Measurements from ENCODE around the gene NPVF. TPM values are rescaled to one million over a fixed set of nuclear protein-coding genes. Genes with fewer than 3 reads are reported as not detected.

NPVF gene
- total and polyA plus RNA-seq, 3 experiments from 2014 or later, result not detected

DNA sequence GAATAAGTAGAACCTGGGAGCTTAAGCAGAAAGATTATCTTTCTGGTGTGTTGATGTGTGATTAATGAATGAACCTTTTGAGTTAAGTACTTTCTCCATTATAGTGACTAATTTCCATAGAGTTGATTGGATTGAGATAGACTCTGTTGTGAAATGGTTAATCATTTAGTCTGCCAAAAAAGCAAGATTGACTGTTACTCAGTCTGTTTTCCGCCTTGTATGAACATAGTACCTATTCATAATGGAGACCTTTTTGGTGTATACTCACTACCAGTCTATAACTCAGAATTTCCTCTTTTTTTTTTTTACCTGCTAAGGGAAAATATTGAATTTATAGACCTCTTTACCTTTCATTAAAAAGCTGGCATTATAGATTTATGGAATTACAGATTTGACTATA is 14.4 kb upstream of the NPVF start:
- Mint-ChIP-seq H3K27ac (no peak overlapping the region), H3K27me3 (peaks cover 15 to 32% of the 10 kb centered on the region in 2 donors), H3K36me3 (no peaks in the 10 kb centered on the region), H3K9me3 (no peaks in the 10 kb centered on the region), H3K4me1 (no peaks in the 10 kb centered on the region), H3K4me3 (no peak overlapping the region)
- Histone ChIP-seq H3K9me3 (ENCODE audit: low read length) (no peaks in the 10 kb centered on the region), H3K36me3 (ENCODE audit: insufficient read depth, low read length) (no peaks in the 10 kb centered on the region), H3K27ac (ENCODE audit: low read depth, low read length) (no peak overlapping the region), H3K4me1 (ENCODE audit: insufficient read depth, low read length) (no peaks in the 10 kb centered on the region), H3K27me3 (ENCODE audit: insufficient read depth, low read length, poor library complexity, severe bottlenecking) (no peaks in the 10 kb centered on the region), H3K4me3 (ENCODE audit: low read length) (no peak overlapping the region)
- no peak for DNase-seq
- ChIA-PET CTCF (no interaction called here), POLR2A (no interaction called here)

DNA sequence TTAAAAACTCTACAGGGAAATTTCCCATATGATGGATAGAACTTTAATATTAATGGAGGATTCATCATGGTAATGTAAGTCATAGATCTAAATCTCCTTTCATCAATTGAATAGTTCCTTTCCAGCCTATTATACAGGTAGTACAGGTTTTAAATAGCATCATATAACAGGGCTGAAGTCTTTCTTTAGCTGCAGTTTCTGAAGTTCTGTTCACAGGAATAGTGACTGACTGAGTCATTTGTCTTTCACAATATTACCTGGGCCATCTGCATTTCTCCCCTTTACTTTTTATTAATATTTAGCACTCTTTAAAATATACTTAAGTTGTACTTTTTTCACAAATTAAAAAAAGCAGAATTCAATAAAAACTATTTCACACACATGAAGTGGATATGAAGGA is 12.6 kb upstream of the NPVF start:
- ChIA-PET CTCF (no interaction called here), POLR2A (no interaction called here)
- Mint-ChIP-seq H3K4me3 (no peak overlapping the region), H3K36me3 (no peaks in the 10 kb centered on the region), H3K4me1 (no peaks in the 10 kb centered on the region), H3K27me3 (peaks cover 15 to 34% of the 10 kb centered on the region in 2 donors), H3K27ac (no peak overlapping the region), H3K9me3 (no peaks in the 10 kb centered on the region)
- no peak for DNase-seq
- no peaks in the 10 kb centered on the region for H3K27me3 ChIP-seq (ENCODE audit: insufficient read depth, low read length, poor library complexity, severe bottlenecking)
- H3K36me3 ChIP-seq (ENCODE audit: insufficient read depth, low read length), result no peaks in the 10 kb centered on the region
- no peak overlapping the region for H3K4me3 ChIP-seq (ENCODE audit: low read length)
- no peaks in the 10 kb centered on the region for H3K4me1 ChIP-seq (ENCODE audit: insufficient read depth, low read length)
- no peak overlapping the region for H3K27ac ChIP-seq (ENCODE audit: low read depth, low read length)
- no peaks in the 10 kb centered on the region for H3K9me3 ChIP-seq (ENCODE audit: low read length)

DNA sequence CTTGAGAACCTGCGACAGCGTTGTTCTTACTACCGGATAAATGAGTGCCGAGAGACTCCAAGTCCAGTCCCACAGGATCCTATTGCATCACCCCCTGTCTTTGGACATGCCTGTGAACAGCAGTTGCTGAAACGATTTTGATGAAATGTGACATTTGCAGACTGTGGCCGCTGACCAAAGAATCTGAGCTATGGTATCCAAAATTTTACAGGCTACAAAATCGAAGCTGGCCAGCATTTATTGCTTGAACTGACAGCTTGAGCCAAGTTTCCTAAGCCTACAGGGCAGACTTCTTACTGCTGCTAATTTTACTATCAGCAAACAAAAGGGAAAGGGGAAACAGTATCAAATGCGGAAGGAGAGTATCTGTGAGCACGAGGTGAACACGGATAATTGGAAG is 12.1 kb upstream of the NPVF start:
- ChIA-PET POLR2A (no interaction called here), CTCF (no interaction called here)
- no peaks in the 10 kb centered on the region for H3K27me3 ChIP-seq (ENCODE audit: insufficient read depth, low read length, poor library complexity, severe bottlenecking)
- Mint-ChIP-seq H3K27me3 (peaks cover 18 to 33% of the 10 kb centered on the region in 2 donors), H3K9me3 (no peaks in the 10 kb centered on the region), H3K36me3 (no peaks in the 10 kb centered on the region), H3K4me1 (no peaks in the 10 kb centered on the region), H3K4me3 (no peak overlapping the region), H3K27ac (no peak overlapping the region)
- no peak for DNase-seq
- no peaks in the 10 kb centered on the region for H3K36me3 ChIP-seq (ENCODE audit: insufficient read depth, low read length)
- H3K9me3 ChIP-seq (ENCODE audit: low read length), result no peaks in the 10 kb centered on the region
- H3K4me3 ChIP-seq (ENCODE audit: low read length), result no peak overlapping the region
- no peak overlapping the region for H3K27ac ChIP-seq (ENCODE audit: low read depth, low read length)
- H3K4me1 ChIP-seq (ENCODE audit: insufficient read depth, low read length), result no peaks in the 10 kb centered on the region

DNA sequence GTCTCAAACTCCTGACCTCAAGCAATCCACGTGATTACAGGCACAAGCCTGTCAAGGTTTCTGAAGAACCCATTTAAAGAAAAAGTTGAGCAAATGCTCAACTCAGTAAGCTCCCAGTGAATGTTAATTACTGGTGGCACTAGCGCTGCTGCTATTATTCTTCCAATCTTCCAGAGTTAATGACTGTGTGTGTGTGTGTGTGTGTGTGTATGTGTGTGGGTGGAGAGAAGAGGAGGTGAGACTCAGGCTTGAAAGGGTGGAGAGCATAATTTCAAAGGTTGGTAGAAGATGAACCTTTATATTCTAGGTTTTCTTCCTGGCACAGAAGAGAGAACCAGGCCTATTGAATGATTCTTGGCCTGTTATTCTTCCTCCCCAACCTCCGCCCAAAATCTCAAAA is 11.6 kb upstream of the NPVF start:
- Mint-ChIP-seq H3K9me3 (no peaks in the 10 kb centered on the region), H3K4me1 (no peaks in the 10 kb centered on the region), H3K27ac (no peak overlapping the region), H3K4me3 (no peak overlapping the region), H3K36me3 (no peaks in the 10 kb centered on the region), H3K27me3 (peaks cover 19 to 33% of the 10 kb centered on the region in 2 donors)
- H3K36me3 ChIP-seq (ENCODE audit: insufficient read depth, low read length), result no peaks in the 10 kb centered on the region
- no peak overlapping the region for H3K4me3 ChIP-seq (ENCODE audit: low read length)
- POLR2A ChIA-PET, result no interaction called here
- H3K27ac ChIP-seq (ENCODE audit: low read depth, low read length), result no peak overlapping the region
- H3K27me3 ChIP-seq (ENCODE audit: insufficient read depth, low read length, poor library complexity, severe bottlenecking), result no peaks in the 10 kb centered on the region
- DNase-seq, result no peak
- H3K4me1 ChIP-seq (ENCODE audit: insufficient read depth, low read length), result no peaks in the 10 kb centered on the region
- no peaks in the 10 kb centered on the region for H3K9me3 ChIP-seq (ENCODE audit: low read length)
- CTCF ChIA-PET, result no interaction called here

DNA sequence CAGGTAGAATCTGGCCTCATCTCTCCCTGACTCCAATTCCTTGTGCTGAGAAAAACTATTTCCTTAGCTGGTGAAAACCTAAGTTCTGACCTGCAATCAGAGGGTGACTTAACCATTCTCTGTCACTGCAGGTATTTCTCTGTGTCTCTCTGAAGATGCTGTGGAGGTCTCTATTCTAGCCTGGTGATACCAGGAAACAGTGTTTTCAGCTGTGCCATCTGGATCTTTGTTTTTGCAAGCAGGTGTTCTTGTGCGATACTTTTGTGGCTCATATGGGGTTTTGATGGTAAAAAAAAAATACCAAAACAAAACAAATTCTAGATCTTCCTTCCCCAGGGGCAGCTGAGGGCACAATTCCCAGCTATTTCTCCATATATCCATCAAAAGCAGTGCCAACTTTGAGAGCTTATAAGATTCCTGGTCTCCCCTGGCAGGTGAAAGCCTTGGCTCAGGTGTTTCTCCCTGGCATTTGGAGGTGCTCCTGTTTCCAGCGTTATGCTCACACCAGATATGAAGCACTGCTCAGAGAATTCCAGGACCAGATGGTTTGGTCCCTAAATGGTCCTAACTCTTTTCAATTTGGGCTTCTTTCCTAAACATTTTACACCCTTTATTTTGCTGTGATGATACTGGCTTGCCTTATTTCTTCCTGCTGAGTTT is 9.9 kb upstream of the NPVF start:
- ChIA-PET POLR2A (no interaction called here), CTCF (no interaction called here)
- no peak for DNase-seq
- H3K4me1 ChIP-seq (ENCODE audit: insufficient read depth, low read length), result no peaks in the 10 kb centered on the region
- Mint-ChIP-seq H3K27me3 (peaks cover 13 to 32% of the 10 kb centered on the region in 2 donors), H3K27ac (no peak overlapping the region), H3K4me3 (no peak overlapping the region), H3K9me3 (no peaks in the 10 kb centered on the region), H3K4me1 (no peaks in the 10 kb centered on the region), H3K36me3 (no peaks in the 10 kb centered on the region)
- no peak overlapping the region for H3K27ac ChIP-seq (ENCODE audit: low read depth, low read length)
- no peaks in the 10 kb centered on the region for H3K9me3 ChIP-seq (ENCODE audit: low read length)
- no peak overlapping the region for H3K4me3 ChIP-seq (ENCODE audit: low read length)
- no peaks in the 10 kb centered on the region for H3K36me3 ChIP-seq (ENCODE audit: insufficient read depth, low read length)
- no peaks in the 10 kb centered on the region for H3K27me3 ChIP-seq (ENCODE audit: insufficient read depth, low read length, poor library complexity, severe bottlenecking)

DNA sequence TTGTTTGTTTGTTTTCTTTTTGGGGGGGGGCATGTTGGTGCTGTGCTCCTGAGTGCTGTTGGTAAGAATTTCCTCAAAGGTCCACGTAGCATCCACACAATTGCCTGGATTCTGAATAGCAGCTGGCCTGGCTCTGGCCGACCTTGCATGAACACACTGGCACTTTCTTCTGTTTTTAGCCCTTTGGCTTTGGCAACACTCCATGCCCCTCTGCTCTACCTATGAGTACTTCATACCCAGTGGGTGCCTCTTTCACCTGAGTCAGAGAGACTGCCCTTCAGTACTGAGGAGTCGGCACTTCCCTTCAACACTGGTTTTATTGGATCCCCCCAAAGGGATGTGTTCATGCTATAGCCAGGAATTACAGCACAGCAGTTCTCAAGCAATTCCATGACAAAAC is 7.2 kb upstream of the NPVF start:
- ChIA-PET POLR2A (no interaction called here), CTCF (no interaction called here)
- Histone ChIP-seq H3K27me3 (ENCODE audit: insufficient read depth, low read length, poor library complexity, severe bottlenecking) (no peaks in the 10 kb centered on the region), H3K27ac (ENCODE audit: low read depth, low read length) (no peak overlapping the region), H3K4me3 (ENCODE audit: low read length) (no peak overlapping the region), H3K36me3 (ENCODE audit: insufficient read depth, low read length) (no peaks in the 10 kb centered on the region), H3K9me3 (ENCODE audit: low read length) (no peaks in the 10 kb centered on the region), H3K4me1 (ENCODE audit: insufficient read depth, low read length) (no peaks in the 10 kb centered on the region)
- no peak overlapping the region for H3K4me3 Mint-ChIP-seq
- peaks cover 0 to 3% (median 0%) of the 10 kb centered on the region in 3 donors for H3K36me3 Mint-ChIP-seq
- no peak overlapping the region for H3K27ac Mint-ChIP-seq
- DNase-seq, result no peak
- no peaks in the 10 kb centered on the region for H3K4me1 Mint-ChIP-seq
- peaks cover 17 to 44% of the 10 kb centered on the region in 2 donors for H3K27me3 Mint-ChIP-seq
- H3K9me3 Mint-ChIP-seq, result peaks cover 0 to 9% (median 0%) of the 10 kb centered on the region in 5 donors

DNA sequence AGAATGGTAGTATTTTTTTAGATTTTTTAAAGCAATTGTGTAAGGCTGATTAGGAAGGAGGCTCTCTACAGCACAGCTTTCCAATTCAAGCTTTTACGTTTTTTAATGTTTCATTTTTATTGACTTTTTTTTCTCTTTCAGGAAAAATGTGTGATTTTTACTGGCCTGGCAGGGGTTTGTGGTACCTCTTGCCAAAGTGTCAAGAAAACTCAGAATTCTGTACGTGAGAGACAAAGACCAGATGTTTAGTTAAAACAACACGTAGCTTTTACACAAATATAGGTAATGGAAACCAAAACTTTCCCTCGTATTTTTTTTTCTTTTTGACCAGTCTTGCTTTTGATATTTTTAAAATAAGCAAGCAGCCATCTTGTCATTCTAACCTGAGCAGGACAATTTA is 6.0 kb upstream of the NPVF start:
- no peaks in the 10 kb centered on the region for H3K36me3 ChIP-seq (ENCODE audit: insufficient read depth, low read length)
- H3K9me3 Mint-ChIP-seq, result peaks cover 0 to 9% (median 2%) of the 10 kb centered on the region in 5 donors
- H3K4me3 Mint-ChIP-seq, result no peak overlapping the region
- no peaks in the 10 kb centered on the region for H3K9me3 ChIP-seq (ENCODE audit: low read length)
- peaks cover 15 to 47% of the 10 kb centered on the region in 2 donors for H3K27me3 Mint-ChIP-seq
- peaks cover 0 to 3% (median 0%) of the 10 kb centered on the region in 3 donors for H3K36me3 Mint-ChIP-seq
- no peaks in the 10 kb centered on the region for H3K4me1 ChIP-seq (ENCODE audit: insufficient read depth, low read length)
- H3K4me1 Mint-ChIP-seq, result no peaks in the 10 kb centered on the region
- no peaks in the 10 kb centered on the region for H3K27me3 ChIP-seq (ENCODE audit: insufficient read depth, low read length, poor library complexity, severe bottlenecking)
- H3K27ac ChIP-seq (ENCODE audit: low read depth, low read length), result no peak overlapping the region
- no peak for DNase-seq
- ChIA-PET POLR2A (no interaction called here), CTCF (no interaction called here)
- H3K4me3 ChIP-seq (ENCODE audit: low read length), result no peak overlapping the region
- H3K27ac Mint-ChIP-seq, result no peak overlapping the region

DNA sequence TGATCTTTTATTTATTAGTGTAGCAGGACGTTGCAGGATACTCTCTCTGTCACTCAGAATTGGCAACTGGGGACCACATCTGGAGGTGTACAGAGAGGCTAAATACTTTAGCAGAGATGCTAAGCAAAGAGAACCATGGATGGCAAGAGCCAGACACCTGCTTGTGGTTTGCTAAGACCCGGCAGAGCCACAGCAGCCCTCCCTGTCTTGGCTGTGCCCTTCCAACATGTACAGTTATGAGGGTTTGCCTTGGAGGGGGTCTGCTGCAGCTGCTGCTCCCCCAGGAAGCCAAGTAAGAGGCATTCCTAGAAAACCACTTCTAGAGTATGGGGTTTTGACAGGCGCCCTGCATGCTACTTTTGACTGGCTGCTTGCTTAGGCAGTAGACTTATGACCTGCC is 5.1 kb downstream of the NPVF start:
- no peaks in the 10 kb centered on the region for H3K4me1 ChIP-seq (ENCODE audit: insufficient read depth, low read length)
- no peaks in the 10 kb centered on the region for H3K4me1 Mint-ChIP-seq
- H3K4me3 Mint-ChIP-seq, result no peak overlapping the region
- H3K27me3 Mint-ChIP-seq, result peaks cover 10 to 73% of the 10 kb centered on the region in 2 donors
- ChIA-PET POLR2A (no interaction called here), CTCF (no interaction called here)
- peaks cover 0 to 1% (median 0%) of the 10 kb centered on the region in 3 donors for H3K36me3 Mint-ChIP-seq
- peaks cover 0 to 1% (median 0%) of the 10 kb centered on the region in 5 donors for H3K9me3 Mint-ChIP-seq
- peaks cover 8% of the 10 kb centered on the region for H3K27me3 ChIP-seq (ENCODE audit: insufficient read depth, low read length, poor library complexity, severe bottlenecking)
- no peaks in the 10 kb centered on the region for H3K9me3 ChIP-seq (ENCODE audit: low read length)
- no peak overlapping the region for H3K27ac ChIP-seq (ENCODE audit: low read depth, low read length)
- H3K27ac Mint-ChIP-seq, result no peak overlapping the region
- no peaks in the 10 kb centered on the region for H3K36me3 ChIP-seq (ENCODE audit: insufficient read depth, low read length)
- DNase-seq, result no peak
- H3K4me3 ChIP-seq (ENCODE audit: low read length), result no peak overlapping the region

DNA sequence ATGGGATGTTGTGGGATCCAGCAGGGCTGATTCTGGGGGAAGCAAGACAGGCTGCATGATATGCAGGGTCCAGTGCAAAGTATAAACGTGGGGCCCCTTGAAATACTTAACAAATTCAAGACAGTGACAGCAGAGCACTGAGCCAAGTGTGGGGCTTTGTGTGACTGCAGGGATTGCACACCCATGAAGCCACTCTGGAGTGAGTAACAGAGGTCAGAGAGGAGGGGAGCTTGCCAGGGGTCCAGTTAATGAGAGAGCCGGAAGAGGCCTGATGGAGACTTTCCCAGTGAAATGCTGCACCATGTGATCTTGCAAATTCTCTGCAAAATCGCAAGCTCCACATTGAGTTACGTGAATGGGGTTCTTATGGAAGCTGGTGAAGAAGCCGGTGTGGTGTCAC is 5.6 kb downstream of the NPVF start:
- CTCF ChIA-PET, result no interaction called here
- no peak overlapping the region for H3K27ac ChIP-seq (ENCODE audit: low read depth, low read length)
- H3K27me3 Mint-ChIP-seq, result peaks cover 10 to 70% of the 10 kb centered on the region in 2 donors

More for the DNA sequence above, 5.6 kb downstream of the NPVF start:
- H3K4me3 Mint-ChIP-seq, result no peak overlapping the region
- no peak overlapping the region for H3K27ac Mint-ChIP-seq
- Histone ChIP-seq H3K9me3 (ENCODE audit: low read length) (no peaks in the 10 kb centered on the region), H3K4me3 (ENCODE audit: low read length) (no peak overlapping the region), H3K27me3 (ENCODE audit: insufficient read depth, low read length, poor library complexity, severe bottlenecking) (peaks cover 8% of the 10 kb centered on the region), H3K36me3 (ENCODE audit: insufficient read depth, low read length) (no peaks in the 10 kb centered on the region), H3K4me1 (ENCODE audit: insufficient read depth, low read length) (no peaks in the 10 kb centered on the region)
- DNase-seq, result no peak
- no peaks in the 10 kb centered on the region for H3K4me1 Mint-ChIP-seq
- H3K9me3 Mint-ChIP-seq, result peaks cover 0 to 1% (median 0%) of the 10 kb centered on the region in 5 donors
- H3K36me3 Mint-ChIP-seq, result peaks cover 0 to 1% (median 0%) of the 10 kb centered on the region in 3 donors
- POLR2A ChIA-PET, result no interaction called here
